Left kidney (tissue), 2 donors: Measurements from ENCODE around the gene MRPL58. TPM values are rescaled to one million over a fixed set of nuclear protein-coding genes. Genes with fewer than 3 reads are reported as not detected.
"Not testable (repeated sequence)": the region's sequence is repeated elsewhere in the genome, so short reads cannot be mapped to it uniquely, and the experiment has no call there.

Source experiments
- DNase-seq: peaks from one replicate; pipeline ENCODE4 v3.0.0-alpha.2; 2013
- polyA plus RNA-seq: library from polyadenylated mRNA; unstranded; fragments of 120-200 nt; gene quantifications from one replicate; pipeline ENCODE4 v1.2.1, GENCODE V29; 2013; ENCODE audit not compliant: insufficient read length

The MRPL58 gene
- polyA plus RNA-seq, 1 donor: 28.0 TPM

- DNase-seq: not testable (repeated sequence)
Observed at GRCh38 chr17:74982663-74983313, 29.7 kb upstream of the MRPL58 start.

DNA sequence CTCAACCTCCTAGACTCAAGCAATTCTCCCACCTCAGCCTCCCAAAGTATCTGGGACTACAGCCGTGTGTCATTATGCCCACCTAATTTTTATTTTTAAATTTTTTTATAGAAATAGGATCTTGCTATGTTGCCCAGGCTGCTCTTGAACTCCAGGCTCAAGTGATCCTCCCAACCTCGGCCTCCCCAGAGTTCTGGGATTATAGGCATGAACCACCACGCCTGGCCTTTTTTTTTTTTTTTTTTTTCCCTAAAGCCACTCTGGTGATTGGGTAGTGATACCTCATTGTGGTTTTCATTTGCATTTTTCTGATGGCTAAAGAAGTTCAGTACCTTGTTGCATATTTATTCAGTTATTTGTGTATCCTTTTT is 26.3 kb upstream of the MRPL58 start:
- no peak for DNase-seq

DNA sequence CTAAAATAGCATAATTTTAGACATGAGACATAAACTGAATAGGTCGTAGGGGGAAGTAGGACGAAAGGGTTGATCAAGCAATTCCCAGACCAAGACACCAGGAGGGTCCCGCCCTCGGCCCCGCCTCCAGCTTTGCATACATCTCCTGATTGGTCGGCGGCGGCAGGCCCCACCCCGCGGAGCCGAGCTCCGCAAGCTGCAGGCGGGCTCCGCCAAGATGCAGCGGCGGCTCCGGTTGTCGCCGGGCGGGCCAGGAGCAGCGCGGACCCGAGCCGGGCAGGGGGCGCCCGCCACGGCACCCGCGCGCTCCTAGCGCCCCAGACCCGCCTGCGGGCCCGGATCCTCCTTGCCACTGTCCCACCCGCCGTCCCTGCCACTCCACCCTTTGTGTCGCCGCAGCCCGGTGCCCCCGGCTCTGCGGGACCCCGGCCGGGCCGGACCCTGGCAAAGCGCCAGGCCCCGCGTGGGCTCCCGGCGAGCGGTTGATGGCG is 25.0 kb upstream of the MRPL58 start, which contains the start of gene CDR2L:
Gene CDR2L, plus strand, starts transcription at position 215 of the 491 bp plus-strand sequence. CDS start 412 bp downstream, outside the sequence.
- DNase-seq: peak; percentile 93

GRCh38 chr17:74987909-74988711 is 24.4 kb upstream of the MRPL58 start:
- no peak for DNase-seq

GRCh38 chr17:74990581-74991105 is 21.8 kb upstream of the MRPL58 start:
- no peak for DNase-seq

DNA sequence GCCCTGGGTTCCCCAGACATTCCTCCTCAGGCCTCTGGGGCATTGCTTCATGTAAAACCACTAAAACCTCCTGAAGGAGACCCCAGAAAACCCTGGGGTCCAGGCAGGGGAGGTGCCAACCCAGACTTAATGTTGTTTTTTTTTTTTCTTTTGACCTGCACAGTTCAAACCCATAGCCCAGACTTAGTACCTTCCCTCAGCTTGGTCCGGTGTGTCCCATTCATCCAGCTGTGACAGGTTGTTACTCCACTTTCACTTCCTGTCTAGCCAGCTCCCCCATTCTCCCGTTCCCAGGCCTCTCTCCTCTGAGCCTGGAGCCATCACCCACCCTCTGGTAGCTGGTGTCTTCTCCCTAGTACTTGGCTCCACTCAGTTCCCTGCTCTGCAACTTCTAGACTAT is 20.2 kb upstream of the MRPL58 start:
- DNase-seq: no peak

DNA sequence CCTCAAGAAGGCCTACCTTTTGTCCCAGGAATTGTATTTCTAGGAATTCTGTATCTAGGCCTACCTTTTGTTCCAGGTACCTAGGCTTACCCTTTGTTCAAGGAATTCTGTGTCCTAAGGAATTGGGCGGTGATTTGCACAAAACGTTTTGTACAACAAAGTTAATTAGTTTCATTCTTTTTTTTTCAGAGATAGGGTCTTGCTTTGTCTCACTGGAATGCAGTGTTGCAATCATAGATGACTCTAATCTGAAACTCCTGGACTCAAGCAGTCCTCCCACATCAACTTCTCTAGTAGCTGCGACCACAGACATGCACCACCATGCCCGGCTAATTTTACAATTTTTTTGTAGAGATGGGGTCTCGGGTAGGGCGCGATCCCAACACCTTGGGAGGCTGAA is 18.0 kb upstream of the MRPL58 start:
- no peak for DNase-seq

GRCh38 chr17:74995847-74996246 is 16.6 kb upstream of the MRPL58 start:
- no peak for DNase-seq

- DNase-seq: no peak
Observed at GRCh38 chr17:74998783-74999182, 13.7 kb upstream of the MRPL58 start.

GRCh38 chr17:74999523-74999922 is 12.9 kb upstream of the MRPL58 start:
- no peak for DNase-seq

DNA sequence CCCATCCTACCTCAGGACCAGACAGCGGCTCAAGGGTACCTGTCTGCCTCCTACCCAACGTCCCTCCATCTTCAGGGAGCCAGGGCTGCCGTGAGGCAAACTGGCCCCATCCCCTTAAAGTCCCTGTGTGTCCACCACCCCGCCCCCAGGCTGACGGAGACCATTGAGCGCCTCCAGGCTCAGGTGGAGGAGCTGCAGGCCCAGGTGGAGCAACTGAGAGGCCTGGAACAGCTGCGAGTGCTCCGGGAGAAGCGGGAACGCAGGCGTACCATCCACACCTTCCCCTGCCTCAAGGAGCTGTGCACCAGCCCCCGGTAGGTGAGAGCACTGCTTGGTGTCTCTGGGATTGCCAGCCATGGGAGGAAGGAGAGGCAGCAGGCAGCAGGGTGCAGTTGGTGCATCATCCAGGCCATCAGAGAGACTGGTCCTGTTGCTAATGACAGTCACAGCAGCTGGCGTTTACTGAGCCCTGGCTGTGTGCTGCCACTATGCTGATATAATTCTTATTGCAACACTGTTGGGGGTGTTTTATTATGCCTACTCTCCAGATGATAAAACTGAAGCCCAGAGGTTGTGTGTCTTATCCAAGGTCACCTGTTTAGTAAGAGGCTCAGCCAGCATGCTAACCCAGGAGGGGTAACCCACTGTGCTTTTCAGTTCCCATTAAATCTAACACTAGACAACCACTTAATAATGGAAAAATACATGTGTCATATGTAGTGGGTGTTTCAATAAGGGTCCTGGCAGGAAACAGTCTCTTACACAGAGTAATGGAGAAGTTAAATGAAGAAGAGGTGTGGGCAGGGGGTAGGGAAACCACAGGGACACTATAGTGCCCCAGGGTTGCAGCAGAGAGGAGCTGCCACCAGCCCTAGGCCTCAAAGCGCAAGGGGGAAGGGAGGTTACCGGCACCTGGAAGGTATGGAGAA is 10.3 kb upstream of the MRPL58 start:
- DNase-seq: no peak

GRCh38 chr17:75003070-75003956 is 9.2 kb upstream of the MRPL58 start:
- no peak for DNase-seq

DNA sequence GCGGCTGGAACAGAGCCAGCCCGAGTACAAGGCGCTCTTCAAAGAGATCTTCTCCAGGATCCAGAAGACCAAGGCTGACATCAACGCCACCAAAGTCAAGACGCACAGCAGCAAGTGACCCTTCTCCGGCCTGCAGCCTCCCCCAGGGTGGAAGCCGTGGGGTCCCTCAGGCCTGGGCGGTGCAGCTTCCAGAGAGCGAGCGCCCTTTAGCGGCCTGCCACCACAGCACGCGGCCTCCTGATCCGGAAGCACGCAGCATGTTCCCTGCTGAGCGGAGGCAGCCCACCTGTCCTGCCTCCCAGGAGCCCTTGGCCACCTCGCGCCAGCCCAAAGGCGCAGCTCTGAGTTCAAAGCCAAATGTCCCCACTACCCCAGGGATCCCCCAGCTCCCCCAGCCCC is 8.5 kb upstream of the MRPL58 start:
- DNase-seq: no peak

DNA sequence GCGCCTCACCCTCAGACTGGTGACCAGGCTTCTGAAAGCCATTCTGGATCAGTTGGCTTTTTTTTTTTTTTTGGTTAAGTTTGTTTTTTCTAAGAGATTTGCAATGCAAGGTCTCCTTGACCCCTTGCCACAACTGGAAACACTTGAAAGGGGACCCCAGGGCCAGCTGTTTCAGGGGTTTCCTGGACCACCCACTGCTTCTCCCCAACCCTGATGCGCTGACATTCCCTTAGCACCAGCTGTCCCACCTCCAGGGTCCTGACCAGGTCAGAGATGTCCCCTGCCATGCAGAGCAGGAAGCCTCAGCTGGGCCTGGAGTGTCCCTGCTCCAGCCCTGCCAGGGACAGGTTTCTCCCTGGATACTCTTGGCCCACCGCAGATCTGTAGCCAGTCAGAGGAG is 8.1 kb upstream of the MRPL58 start:
- DNase-seq: no peak

- no peak for DNase-seq
Observed at GRCh38 chr17:75005291-75005690, 7.2 kb upstream of the MRPL58 start.

GRCh38 chr17:75006084-75006483 is 6.4 kb upstream of the MRPL58 start:
- not testable (repeated sequence) for DNase-seq

GRCh38 chr17:75006653-75007052 is 5.8 kb upstream of the MRPL58 start:
- no peak for DNase-seq

DNA sequence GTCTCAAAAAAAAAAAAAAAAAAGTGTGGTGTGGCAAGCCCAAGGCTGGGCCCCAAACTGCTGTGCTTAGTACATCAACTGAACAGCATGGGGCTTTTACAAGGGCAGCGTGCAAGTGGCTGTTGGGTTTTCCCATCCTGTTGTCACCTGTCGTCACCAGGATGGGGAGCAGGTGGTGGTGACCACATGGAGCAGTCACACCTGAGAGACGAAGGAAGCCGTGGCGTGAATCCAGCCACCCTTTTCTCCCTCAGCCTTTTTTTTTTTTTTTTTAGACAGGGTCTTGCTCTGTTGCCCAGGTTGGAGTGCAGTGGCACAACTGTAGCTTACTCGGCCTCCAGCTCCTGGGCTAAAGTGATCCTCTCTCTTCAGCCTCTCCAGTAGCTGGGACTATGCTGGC is 4.1 kb upstream of the MRPL58 start:
- DNase-seq: no peak

- no peak for DNase-seq
Observed at GRCh38 chr17:75009139-75009724, 3.2 kb upstream of the MRPL58 start.

DNA sequence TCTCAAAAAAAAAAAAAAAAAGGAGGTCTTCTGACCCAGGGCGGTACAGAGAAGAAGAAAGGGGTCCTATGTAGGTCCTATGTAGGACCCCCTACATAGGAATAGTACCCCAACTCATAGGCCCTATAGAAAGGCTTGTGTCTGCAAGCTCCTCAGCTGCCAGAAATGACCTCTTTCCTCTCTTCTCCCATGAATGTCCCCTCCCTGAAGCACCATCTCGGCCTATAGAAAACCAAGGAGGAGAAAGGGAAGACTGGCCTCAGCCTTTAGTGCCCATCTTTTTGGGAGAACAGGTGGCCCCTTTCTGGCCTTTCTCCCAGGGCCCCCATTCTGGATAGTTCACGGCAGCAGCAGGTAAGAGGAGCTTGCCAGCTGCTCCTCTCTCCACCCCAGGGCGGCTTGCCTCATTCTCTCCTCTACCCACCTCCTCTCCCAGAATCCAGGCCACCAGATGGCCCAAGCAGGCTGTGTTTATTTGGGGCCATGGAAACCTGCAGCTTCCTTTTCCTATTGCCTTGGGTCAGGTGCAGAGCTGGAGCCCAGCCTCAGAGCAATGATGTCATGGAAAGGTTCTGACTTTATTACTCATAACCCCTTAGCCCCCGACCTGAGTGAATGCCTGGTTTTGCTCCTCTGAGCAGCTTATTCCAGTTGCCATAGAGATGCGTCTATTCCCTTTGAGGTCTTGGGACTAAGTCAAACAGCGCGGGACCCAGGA is 1.6 kb upstream of the MRPL58 start:
- peak; percentile 39 for DNase-seq
